IMR-90 (cell line): ENCODE measurements around the gene CDK6.

Source experiments
- CEBPB ChIP-seq: IDR thresholded peaks from 2 replicates; pipeline ENCODE4 v1.6.1; 2012; ENCODE audit warnings: low read depth, low read length, improper control_type of control experiment
- CTCF ChIP-seq: conservative IDR thresholded peaks from 2 replicates; pipeline ENCODE4 v1.5.1; 2012; ENCODE audit warnings: mild to moderate bottlenecking, low read depth, low read length, improper control_type of control experiment
- MAFK ChIP-seq: IDR thresholded peaks from 2 replicates; pipeline ENCODE4 v1.6.1; 2012; ENCODE audit warnings: low read depth, low read length, improper control_type of control experiment
- MAZ ChIP-seq: IDR thresholded peaks from 2 replicates; pipeline ENCODE4 v1.6.1; 2012; ENCODE audit warnings: low read depth, mild to moderate bottlenecking, low read length, improper control_type of control experiment, moderate library complexity, borderline replicate concordance
- POLR2A ChIP-seq: IDR thresholded peaks from 2 replicates; pipeline ENCODE4 v1.6.1; 2012; ENCODE audit warnings: mild to moderate bottlenecking, low read depth, low read length
- RFX5 ChIP-seq: IDR thresholded peaks from 2 replicates; pipeline ENCODE4 v1.8.0; 2012; ENCODE audit warnings: low read depth, mild to moderate bottlenecking, low read length, moderate library complexity

GRCh38 chr7:92758796-92759431 lies 77.5 kb downstream of the CDK6 start:
- TF ChIP-seq CTCF (no peak), POLR2A (no peak), CEBPB (no peak), MAZ (no peak), MAFK (no peak), RFX5 (no peak)
